ENCODE data around the gene ORC3. TPM values are rescaled to one million over a fixed set of nuclear protein-coding genes. Genes with fewer than 3 reads are reported as not detected.

ORC3 gene
- 24.0 and 25.9 TPM in 2 replicates for total RNA-seq

GRCh38 chr6:87589693-87590416 lies at the start of gene ORC3, which contains the start of gene RARS2:
TSS of gene ORC3 (plus strand) at chr6:87590135. CDS start at chr6:87590169, 34 bp downstream.
TSS of gene RARS2 (minus strand) at chr6:87589987. CDS start at chr6:87589957, 30 bp downstream.

GRCh38 chr6:87701676-87702588 lies 112.0 kb downstream of the ORC3 start, which contains the start of gene AKIRIN2:
TSS of gene AKIRIN2 (minus strand) at chr6:87702233. CDS start at chr6:87701684, 549 bp downstream.

Other genes with a start within 250 kb of the ORC3 start
- 1.5 and 2.1 TPM in 2 replicates for gene C6orf163, start 245.3 kb upstream of the ORC3 start, total RNA-seq
- 0.31 and 0.79 TPM in 2 replicates for gene CFAP206, start 182.2 kb upstream of the ORC3 start, total RNA-seq
- gene SLC35A1, start 117.2 kb upstream of the ORC3 start, total RNA-seq, result 15.7 and 18.4 TPM in 2 replicates
- gene RARS2, start 148 bp upstream of the ORC3 start, total RNA-seq, result 47.3 and 47.6 TPM in 2 replicates
- 11.5 and 12.5 TPM in 2 replicates for gene AKIRIN2, start 112.1 kb downstream of the ORC3 start, total RNA-seq

Data from aortic smooth muscle cell (primary cell).